WTC11 (cell line): ENCODE results near the gene GPR153. TPM values are rescaled to one million over a fixed set of nuclear protein-coding genes. Genes with fewer than 3 reads are reported as not detected.

Experiments
- ATAC-seq: fragments of 200-7000 bp; cut with Tn5 transposase; 2 replicates; pipeline ENCODE4 v1.10.0; 2021; ENCODE audit warnings: mild to moderate bottlenecking, moderate library complexity
- CTCF ChIA-PET: fragments of 300-600 bp; sonication (Branson Sonifier 250); formaldehyde crosslinking; loops from one replicate; lab custom pipeline; 2021; ENCODE audit warnings: antibody characterized with exemption; lab: Charles Lee
- POLR2A ChIA-PET: fragments of 350-600 bp; sonication (Branson Sonifier 250); formaldehyde crosslinking; loops from one replicate; lab custom pipeline; 2021; ENCODE audit warnings: antibody characterized with exemption; lab: Charles Lee
- DNase-seq: peaks from one replicate; pipeline ENCODE4 v3.0.0; 2021; ENCODE audit warnings: low spot score
- H3K27ac Mint-ChIP-seq: 2 replicates; pipeline ENCODE4 v1.8.0; 2021; ENCODE audit warnings: mixed read lengths
- H3K27me3 Mint-ChIP-seq: 2 replicates; pipeline ENCODE4 v1.8.0; 2021; ENCODE audit warnings: low read depth, mild to moderate bottlenecking, moderate library complexity, mixed read lengths
- H3K36me3 Mint-ChIP-seq: 2 replicates; pipeline ENCODE4 v1.8.0; 2021; ENCODE audit warnings: mixed read lengths
- H3K4me1 Mint-ChIP-seq: 2 replicates; pipeline ENCODE4 v1.8.0; 2022; ENCODE audit warnings: mixed read lengths
- H3K4me3 Mint-ChIP-seq: 2 replicates; pipeline ENCODE4 v1.8.0; 2021; ENCODE audit warnings: mild to moderate bottlenecking, moderate library complexity, mixed read lengths
- H3K9me3 Mint-ChIP-seq: 2 replicates; pipeline ENCODE4 v1.8.0; 2021; ENCODE audit warnings: mixed read lengths
- ATF1 ChIP-seq: sonication (generic); formaldehyde crosslinking; IDR thresholded peaks from 2 replicates; pipeline ENCODE4 v1.8.1; 2023; ENCODE audit warnings: mild to moderate bottlenecking, moderate library complexity, missing genetic modification reagents
- E2F1 ChIP-seq: sonication (generic); formaldehyde crosslinking; IDR thresholded peaks from 2 replicates; pipeline ENCODE4 v1.8.0; 2022; ENCODE audit warnings: mild to moderate bottlenecking, missing genetic modification reagents
- EMX1 ChIP-seq: fragments of 250-450 bp; sonication (Bioruptor Pico); IDR thresholded peaks from 2 replicates; pipeline ENCODE4 v1.8.0; 2021; ENCODE audit warnings: mild to moderate bottlenecking
- FOXP1 ChIP-seq: sonication (generic); formaldehyde crosslinking; IDR thresholded peaks from 2 replicates; pipeline ENCODE4 v1.8.0; 2022; ENCODE audit warnings: missing genetic modification reagents, mild to moderate bottlenecking, moderate library complexity, borderline replicate concordance
- GRHL2 ChIP-seq: fragments of 250-450 bp; sonication (Bioruptor Pico); IDR thresholded peaks from 2 replicates; pipeline ENCODE4 v1.8.0; 2022; ENCODE audit warnings: mild to moderate bottlenecking, moderate library complexity; ENCODE audit not compliant: insufficient replicate concordance, severe bottlenecking
- GTF2I ChIP-seq: fragments of 250-450 bp; sonication (Bioruptor Pico); conservative IDR thresholded peaks from 2 replicates; pipeline ENCODE4 v1.4.0; 2021; ENCODE audit warnings: mild to moderate bottlenecking
- IRF2 ChIP-seq: sonication (generic); formaldehyde crosslinking; IDR thresholded peaks from 2 replicates; pipeline ENCODE4 v1.8.0; 2022; ENCODE audit warnings: low read depth, missing genetic modification reagents, borderline replicate concordance
- NFYB ChIP-seq: sonication (generic); formaldehyde crosslinking; conservative IDR thresholded peaks from 2 replicates; pipeline ENCODE4 v1.8.0; 2022; ENCODE audit warnings: low read depth, missing genetic modification reagents
- RORB ChIP-seq: fragments of 250-450 bp; sonication (Bioruptor Pico); IDR thresholded peaks from 2 replicates; pipeline ENCODE4 v1.9.0; 2021; ENCODE audit warnings: mild to moderate bottlenecking
- TCF7 ChIP-seq: sonication (generic); formaldehyde crosslinking; IDR thresholded peaks from 2 replicates; pipeline ENCODE4 v1.8.0; 2022; ENCODE audit warnings: mild to moderate bottlenecking, low read depth, missing genetic modification reagents, moderate library complexity
- ZNF138 ChIP-seq: sonication (generic); formaldehyde crosslinking; conservative IDR thresholded peaks from 2 replicates; pipeline ENCODE4 v1.8.1; 2022; ENCODE audit warnings: mild to moderate bottlenecking, moderate library complexity, missing genetic modification reagents
- ZNF263 ChIP-seq: sonication (generic); formaldehyde crosslinking; IDR thresholded peaks from 2 replicates; pipeline ENCODE4 v1.8.1; 2022; ENCODE audit warnings: low read depth, mild to moderate bottlenecking, moderate library complexity, missing genetic modification reagents
- ZNF317 ChIP-seq: sonication (generic); formaldehyde crosslinking; IDR thresholded peaks from 2 replicates; pipeline ENCODE4 v1.8.1; 2023; ENCODE audit warnings: low read depth, mild to moderate bottlenecking, moderate library complexity, missing genetic modification reagents, borderline replicate concordance
- ZNF396 ChIP-seq: fragments of 250-450 bp; sonication (Bioruptor Pico); IDR thresholded peaks from 2 replicates; pipeline ENCODE4 v1.8.0; 2021; ENCODE audit warnings: mild to moderate bottlenecking, moderate library complexity, borderline replicate concordance
- ZNF423 ChIP-seq: fragments of 250-450 bp; sonication (Bioruptor Pico); IDR thresholded peaks from 2 replicates; pipeline ENCODE4 v2.1.2; 2022; ENCODE audit warnings: mild to moderate bottlenecking, moderate library complexity
- total RNA-seq: library from RNA; stranded (reverse); gene quantifications from 3 replicates; pipeline ENCODE4 v1.2.3, GENCODE V29; 2021
- TF ChIP-seq, protein P1 (sequence below): sonication (generic); formaldehyde crosslinking; conservative IDR thresholded peaks from 2 replicates; pipeline ENCODE4 v1.8.1; 2023; ENCODE audit warnings: mild to moderate bottlenecking, low read depth, missing genetic modification reagents, moderate library complexity
- TF ChIP-seq, protein P2 (sequence below): sonication (generic); formaldehyde crosslinking; IDR thresholded peaks from 2 replicates; pipeline ENCODE4 v1.8.1; 2023; ENCODE audit warnings: mild to moderate bottlenecking, missing genetic modification reagents, moderate library complexity
- TF ChIP-seq, protein P3 (sequence below): sonication (generic); formaldehyde crosslinking; IDR thresholded peaks from 2 replicates; pipeline ENCODE4 v1.8.0; 2023; ENCODE audit warnings: mild to moderate bottlenecking, missing genetic modification reagents

Gene GPR153
- total RNA-seq, 1 experiment from 2014 or later = 13.4 TPM

- TF ChIP-seq, protein P1, sequence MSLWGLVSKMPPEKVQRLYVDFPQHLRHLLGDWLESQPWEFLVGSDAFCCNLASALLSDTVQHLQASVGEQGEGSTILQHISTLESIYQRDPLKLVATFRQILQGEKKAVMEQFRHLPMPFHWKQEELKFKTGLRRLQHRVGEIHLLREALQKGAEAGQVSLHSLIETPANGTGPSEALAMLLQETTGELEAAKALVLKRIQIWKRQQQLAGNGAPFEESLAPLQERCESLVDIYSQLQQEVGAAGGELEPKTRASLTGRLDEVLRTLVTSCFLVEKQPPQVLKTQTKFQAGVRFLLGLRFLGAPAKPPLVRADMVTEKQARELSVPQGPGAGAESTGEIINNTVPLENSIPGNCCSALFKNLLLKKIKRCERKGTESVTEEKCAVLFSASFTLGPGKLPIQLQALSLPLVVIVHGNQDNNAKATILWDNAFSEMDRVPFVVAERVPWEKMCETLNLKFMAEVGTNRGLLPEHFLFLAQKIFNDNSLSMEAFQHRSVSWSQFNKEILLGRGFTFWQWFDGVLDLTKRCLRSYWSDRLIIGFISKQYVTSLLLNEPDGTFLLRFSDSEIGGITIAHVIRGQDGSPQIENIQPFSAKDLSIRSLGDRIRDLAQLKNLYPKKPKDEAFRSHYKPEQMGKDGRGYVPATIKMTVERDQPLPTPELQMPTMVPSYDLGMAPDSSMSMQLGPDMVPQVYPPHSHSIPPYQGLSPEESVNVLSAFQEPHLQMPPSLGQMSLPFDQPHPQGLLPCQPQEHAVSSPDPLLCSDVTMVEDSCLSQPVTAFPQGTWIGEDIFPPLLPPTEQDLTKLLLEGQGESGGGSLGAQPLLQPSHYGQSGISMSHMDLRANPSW = no peak
- TF ChIP-seq E2F1 (CRISPR knock-in tag) = no peak
- TF ChIP-seq, protein P2, sequence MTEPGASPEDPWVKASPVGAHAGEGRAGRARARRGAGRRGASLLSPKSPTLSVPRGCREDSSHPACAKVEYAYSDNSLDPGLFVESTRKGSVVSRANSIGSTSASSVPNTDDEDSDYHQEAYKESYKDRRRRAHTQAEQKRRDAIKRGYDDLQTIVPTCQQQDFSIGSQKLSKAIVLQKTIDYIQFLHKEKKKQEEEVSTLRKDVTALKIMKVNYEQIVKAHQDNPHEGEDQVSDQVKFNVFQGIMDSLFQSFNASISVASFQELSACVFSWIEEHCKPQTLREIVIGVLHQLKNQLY (CRISPR knock-in tag) = no peak
- TF ChIP-seq, protein P3, sequence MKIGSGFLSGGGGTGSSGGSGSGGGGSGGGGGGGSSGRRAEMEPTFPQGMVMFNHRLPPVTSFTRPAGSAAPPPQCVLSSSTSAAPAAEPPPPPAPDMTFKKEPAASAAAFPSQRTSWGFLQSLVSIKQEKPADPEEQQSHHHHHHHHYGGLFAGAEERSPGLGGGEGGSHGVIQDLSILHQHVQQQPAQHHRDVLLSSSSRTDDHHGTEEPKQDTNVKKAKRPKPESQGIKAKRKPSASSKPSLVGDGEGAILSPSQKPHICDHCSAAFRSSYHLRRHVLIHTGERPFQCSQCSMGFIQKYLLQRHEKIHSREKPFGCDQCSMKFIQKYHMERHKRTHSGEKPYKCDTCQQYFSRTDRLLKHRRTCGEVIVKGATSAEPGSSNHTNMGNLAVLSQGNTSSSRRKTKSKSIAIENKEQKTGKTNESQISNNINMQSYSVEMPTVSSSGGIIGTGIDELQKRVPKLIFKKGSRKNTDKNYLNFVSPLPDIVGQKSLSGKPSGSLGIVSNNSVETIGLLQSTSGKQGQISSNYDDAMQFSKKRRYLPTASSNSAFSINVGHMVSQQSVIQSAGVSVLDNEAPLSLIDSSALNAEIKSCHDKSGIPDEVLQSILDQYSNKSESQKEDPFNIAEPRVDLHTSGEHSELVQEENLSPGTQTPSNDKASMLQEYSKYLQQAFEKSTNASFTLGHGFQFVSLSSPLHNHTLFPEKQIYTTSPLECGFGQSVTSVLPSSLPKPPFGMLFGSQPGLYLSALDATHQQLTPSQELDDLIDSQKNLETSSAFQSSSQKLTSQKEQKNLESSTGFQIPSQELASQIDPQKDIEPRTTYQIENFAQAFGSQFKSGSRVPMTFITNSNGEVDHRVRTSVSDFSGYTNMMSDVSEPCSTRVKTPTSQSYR (CRISPR knock-in tag) = no peak
- no peak for TF ChIP-seq ZNF263 (CRISPR knock-in tag)
- TF ChIP-seq ZNF317 (CRISPR knock-in tag) = no peak
- no peak for TF ChIP-seq ZNF396
- no peak for TF ChIP-seq ATF1
- TF ChIP-seq ZNF423 = no peak
- no peak for TF ChIP-seq GTF2I
- no peak for TF ChIP-seq RORB (CRISPR knock-in tag)
- TF ChIP-seq, all 79 proteins: peak for 0
These were observed 2.8 kb upstream of the GPR153 start (continued) for GRCh38 chr1:6263716-6264115.

DNA sequence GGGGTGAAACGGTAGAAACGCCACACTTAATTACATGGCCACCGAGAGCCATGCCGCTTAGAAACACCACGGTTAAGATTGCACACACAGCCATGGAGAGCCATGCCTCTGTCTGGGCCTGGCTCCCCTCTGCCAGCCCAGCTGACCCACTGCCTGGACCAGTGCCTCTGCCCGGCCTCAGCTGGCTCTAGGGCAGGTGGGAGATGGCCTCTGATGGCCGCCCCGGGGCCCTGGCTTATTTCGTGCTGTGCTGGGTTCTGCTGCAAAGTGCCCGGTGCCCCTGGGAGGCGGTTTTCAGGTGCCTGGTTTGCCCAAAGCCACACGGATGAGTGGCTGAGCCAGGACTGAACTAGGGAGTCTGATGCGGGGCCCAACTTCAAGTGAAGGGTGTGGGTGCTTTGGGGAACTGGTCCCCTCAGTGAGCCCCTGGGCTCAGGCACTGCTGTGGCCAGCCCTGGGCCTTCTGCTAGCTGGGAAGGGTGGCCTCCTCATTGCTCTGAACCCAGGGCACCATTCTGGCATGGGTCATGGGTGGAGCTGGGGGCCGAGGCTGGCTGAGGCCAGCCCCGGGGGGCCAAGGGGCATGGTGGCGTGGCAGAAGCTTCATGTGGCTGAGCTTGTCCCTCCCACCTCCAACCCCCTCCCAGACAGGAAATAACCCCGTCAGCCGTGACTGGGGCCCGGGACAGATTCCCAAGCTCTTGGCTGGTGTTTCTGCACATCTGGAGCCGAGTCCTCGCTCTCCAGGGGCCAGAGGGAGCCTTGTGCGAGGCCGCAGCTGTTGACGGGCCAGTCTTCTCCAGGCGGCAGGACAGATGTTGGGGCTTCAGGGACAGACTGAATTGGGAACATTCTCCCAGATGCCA is 1.9 kb upstream of the GPR153 start:
- POLR2A ChIA-PET = interaction anchor here (0.7 to 0.9 kb wide), 2 partner anchors 16 to 130 kb away, joined by 3 read pairs; no protein-coding TSS in a partner anchor
- Mint-ChIP-seq H3K27me3 (peaks cover 21% of the 10 kb centered on the region), H3K27ac (0 out of 2 replicates have a peak overlapping the region, but pooled peaks have one; percentile 36), H3K9me3 (no peaks in the 10 kb centered on the region), H3K4me3 (no peak overlapping the region), H3K36me3 (no peaks in the 10 kb centered on the region), H3K4me1 (peaks cover 9% of the 10 kb centered on the region)
- TF ChIP-seq GRHL2 (no peak), ZNF138 (CRISPR knock-in tag) (no peak), EMX1 (no peak), NFYB (CRISPR knock-in tag) (no peak), TCF7 (CRISPR knock-in tag) (no peak), IRF2 (no peak), FOXP1 (CRISPR knock-in tag) (no peak)
- TF ChIP-seq, protein P1 = no peak
- ATAC-seq = no peak
- DNase-seq = no peak
- CTCF ChIA-PET = interaction anchor here (0.9 to 14.8 kb wide), 6 partner anchors 14 to 175 kb away, joined by 3 to 164 read pairs (median 4); no protein-coding TSS in a partner anchor
